DMS 273 treated with DMSO at 0.1 percent for 48 hours (cell line): ENCODE results near the gene AKAIN1.

Source experiments
- DNase-seq: peaks from one replicate; lab custom pipeline; 2025; lab: John Stamatoyannopoulos, UW

Gene AKAIN1

DNA sequence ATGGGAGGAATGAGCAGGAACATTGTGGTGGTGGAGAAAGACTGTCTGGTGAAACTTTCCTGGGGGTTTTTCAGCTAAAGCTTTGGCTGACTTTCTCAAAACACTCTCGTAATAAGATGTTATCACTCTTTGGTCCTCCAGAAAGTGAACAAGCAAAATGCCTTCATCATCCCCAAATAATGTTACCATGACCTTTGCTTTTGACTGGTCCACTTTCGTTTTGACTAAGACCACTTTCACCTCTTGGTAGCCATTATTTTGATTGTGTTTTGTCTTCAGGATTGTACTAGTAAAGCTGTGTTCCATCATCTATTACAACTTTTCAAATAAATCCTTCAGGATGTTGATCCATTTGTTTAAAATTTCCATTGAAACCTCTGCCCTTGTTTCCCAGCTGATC lies 103.2 kb downstream of the AKAIN1 start:
- no peak for DNase-seq
